Endometrial microvascular endothelial cells (primary cell): ENCODE data around the gene ST6GALNAC6. TPM values are rescaled to one million over a fixed set of nuclear protein-coding genes. Genes with fewer than 3 reads are reported as not detected.
"Not testable (repeated sequence)": the region's sequence is repeated elsewhere in the genome, so short reads cannot be mapped to it uniquely, and the experiment has no call there.

Source experiments
- in situ Hi-C: cut with HindIII; loops from 2 replicates; pipeline ENCODE4 v1.10.0; 2017; ENCODE audit warnings: low sequenced_read_pairs, low pct_unique_long_range_greater_than_20kb; ENCODE audit errors: inconsistent ontology term
- total RNA-seq: library from RNA; depleted of rRNA; stranded (reverse); fragments of >200 nt; gene quantifications from one replicate; pipeline ENCODE4 v1.2.3, GENCODE V29; 2015; ENCODE audit errors: inconsistent ontology term

ST6GALNAC6 gene
- total RNA-seq, 1 donor from 2014 or later = 50.3 TPM

- in situ Hi-C loops = loop anchor here (25.0 kb wide), 1 partner anchor 91 kb away; no protein-coding TSS in a partner anchor
Observed at GRCh38 chr9:127853312-127854183, 45.9 kb downstream of the ST6GALNAC6 start.

- in situ Hi-C loops = loop anchor here (25.0 kb wide), 1 partner anchor 91 kb away; no protein-coding TSS in a partner anchor
Observed at GRCh38 chr9:127852829-127853228, 46.6 kb downstream of the ST6GALNAC6 start.

GRCh38 chr9:127850286-127850830, 49.0 kb downstream of the ST6GALNAC6 start:
- in situ Hi-C loops = loop anchor here (25.0 kb wide), 1 partner anchor 88 kb away; no protein-coding TSS in a partner anchor

GRCh38 chr9:127848756-127849504, 50.5 kb downstream of the ST6GALNAC6 start:
- in situ Hi-C loops = no loop called here

GRCh38 chr9:127847833-127848755, 51.3 kb downstream of the ST6GALNAC6 start:
- in situ Hi-C loops = no loop called here

GRCh38 chr9:127847178-127847510, 52.3 kb downstream of the ST6GALNAC6 start:
- in situ Hi-C loops = no loop called here

- in situ Hi-C loops = no loop called here
Observed at GRCh38 chr9:127846443-127847177, 52.8 kb downstream of the ST6GALNAC6 start.

- in situ Hi-C loops = not testable (repeated sequence)
Observed at GRCh38 chr9:127845619-127846018, 53.8 kb downstream of the ST6GALNAC6 start.

GRCh38 chr9:127844821-127845359, 54.5 kb downstream of the ST6GALNAC6 start:
- in situ Hi-C loops = no loop called here

- in situ Hi-C loops = no loop called here
Observed at GRCh38 chr9:127841087-127841835, 58.1 kb downstream of the ST6GALNAC6 start.

GRCh38 chr9:127838375-127839078, 60.9 kb downstream of the ST6GALNAC6 start:
- in situ Hi-C loops = no loop called here

GRCh38 chr9:127837346-127837745, 62.1 kb downstream of the ST6GALNAC6 start:
- in situ Hi-C loops = no loop called here

GRCh38 chr9:127836561-127836960, 62.8 kb downstream of the ST6GALNAC6 start:
- in situ Hi-C loops = not testable (repeated sequence)

- in situ Hi-C loops = no loop called here
Observed at GRCh38 chr9:127835991-127836516, 63.3 kb downstream of the ST6GALNAC6 start.
